Left lung (tissue), 10 donors: Measurements from ENCODE around the gene HDAC4. TPM values are rescaled to one million over a fixed set of nuclear protein-coding genes. Genes with fewer than 3 reads are reported as not detected.

ENCODE experiments used
- ATAC-seq: fragments of 200-7000 bp; cut with Tn5 transposase; one replicate; pipeline ENCODE4 v1.9.1; 2020; ENCODE audit warnings: moderate library complexity
- DNase-seq, 4 donors: peaks; one replicate each; pipeline ENCODE4 v3.0.0-alpha.2; 2013 to 2020
- H3K27ac ChIP-seq, 2 donors: fragments of 200-600 bp; sonication (generic) in 1 of 2; one replicate each; pipeline versions ENCODE4 v1.5.0 to v1.8.0; 2020 to 2021
- H3K27me3 ChIP-seq, 2 donors: fragments of 200-600 bp; sonication (generic) in 1 of 2; one replicate each; pipeline versions ENCODE4 v1.5.0 to v1.8.0; 2020 to 2021
- H3K36me3 ChIP-seq, 2 donors: fragments of 200-600 bp; sonication (generic) in 1 of 2; one replicate each; pipeline versions ENCODE4 v1.5.0 to v1.8.0; 2020 to 2021
- H3K4me1 ChIP-seq, 2 donors: fragments of 200-600 bp; one replicate each; pipeline ENCODE4 v1.8.0; 2021
- H3K4me3 ChIP-seq, 2 donors: fragments of 200-600 bp; sonication (generic) in 1 of 2; one replicate each; pipeline versions ENCODE4 v1.5.0 to v1.8.0; 2020 to 2021; ENCODE audit warnings: mild to moderate bottlenecking in 1 of 2
- H3K9me3 ChIP-seq, 2 donors: fragments of 200-600 bp; sonication (generic) in 1 of 2; one replicate each; pipeline versions ENCODE4 v1.5.0 to v1.8.0; 2020 to 2021
- CTCF ChIP-seq, 2 donors: fragments of 200-600 bp; sonication (generic) in 1 of 2; IDR thresholded peaks; one replicate each; pipeline versions ENCODE4 v1.5.0 to v1.8.0; 2021; ENCODE audit warnings: antibody characterized with exemption in 2 of 2
- intact Hi-C, 2 donors: fragments of 100-400 bp; cut with DNase I; formaldehyde crosslinking; loops; one replicate each; pipeline versions ENCODE4 v1.11.2 to v1.14.2; 2022
- polyA plus RNA-seq, 6 donors: library from polyadenylated mRNA; unstranded; fragments of 120-200 nt; gene quantifications; one replicate each; pipeline ENCODE4 v1.2.1, GENCODE V29; 2013; ENCODE audit not compliant: insufficient read length in 6 of 6
- total RNA-seq, 2 donors: library from RNA; stranded (reverse); fragmentation: NEBNext Ultra II Directional; extraction: Animal tissue kit (Norgen Biotek cat#: 25700); gene quantifications; one replicate each; pipeline ENCODE4 v1.2.1, GENCODE V29; 2021
- donor health status: DM: no; HTN: yes; CAD: no.
- donor health status: DM: no; HTN: no; CAD: no.

HDAC4 gene
- total and polyA plus RNA-seq, 8 donors, result 9.9 to 36.8 (median 12.8) TPM

GRCh38 chr2:239401067-239401880 lies 454 bp upstream of the HDAC4 start:
- DNase-seq (peak; percentile 99 to 100 (median 99)), ATAC-seq (peak; percentile 96)
- TF ChIP-seq CTCF (IDR thresholded peaks at IDR 0.05), result no peak
- H3K9me3 ChIP-seq, result no peaks in the 10 kb centered on the region
- peak overlapping the region; percentile 64 to 70 for H3K4me3 ChIP-seq
- no peaks in the 10 kb centered on the region for H3K36me3 ChIP-seq
- peak overlapping the region; percentile 98 to 99 for H3K27ac ChIP-seq
- intact Hi-C loops, result no loop called here
- H3K4me1 ChIP-seq, result peaks cover 17 to 38% of the 10 kb centered on the region in 2 donors
- H3K27me3 ChIP-seq, result no peaks in the 10 kb centered on the region

- H3K36me3 ChIP-seq, result no peaks in the 10 kb centered on the region
- peaks cover 17 to 38% of the 10 kb centered on the region in 2 donors for H3K4me1 ChIP-seq
- H3K4me3 ChIP-seq, result peak overlapping the region; percentile 34 to 64
- H3K9me3 ChIP-seq, result no peaks in the 10 kb centered on the region
- intact Hi-C loops, result no loop called here
- DNase-seq (peak in 3 of 4 donors; percentile 40 to 82 (median 62)), ATAC-seq (no peak)
- peak overlapping the region; percentile 17 to 50 for H3K27ac ChIP-seq
- H3K27me3 ChIP-seq, result no peaks in the 10 kb centered on the region
- TF ChIP-seq CTCF (IDR thresholded peaks at IDR 0.05), result no peak
Observed at GRCh38 chr2:239399921-239400595, 762 bp downstream of the HDAC4 start.

GRCh38 chr2:239399433-239399920 lies 1.3 kb downstream of the HDAC4 start:
- Histone ChIP-seq H3K36me3 (no peaks in the 10 kb centered on the region), H3K27me3 (no peaks in the 10 kb centered on the region), H3K4me1 (peaks cover 17 to 43% of the 10 kb centered on the region in 2 donors), H3K4me3 (peak overlapping the region; percentile 34 to 51), H3K27ac (peak overlapping the region; percentile 17 to 50), H3K9me3 (no peaks in the 10 kb centered on the region)
- ATAC-seq, result no peak
- peak in 1 of 4 donors; percentile 72 for DNase-seq
- intact Hi-C loops, result no loop called here
- TF ChIP-seq CTCF (IDR thresholded peaks at IDR 0.05), result no peak

- Histone ChIP-seq H3K36me3 (no peaks in the 10 kb centered on the region), H3K27ac (no peak overlapping the region), H3K4me1 (peaks cover 20 to 52% of the 10 kb centered on the region in 2 donors), H3K9me3 (no peaks in the 10 kb centered on the region), H3K4me3 (no peak overlapping the region), H3K27me3 (no peaks in the 10 kb centered on the region)
- ATAC-seq, result no peak
- no peak for TF ChIP-seq CTCF (IDR thresholded peaks at IDR 0.05)
- DNase-seq, result peak in 1 of 4 donors; percentile 65
- intact Hi-C loops, result no loop called here
Observed at GRCh38 chr2:239398521-239398921, 2.3 kb downstream of the HDAC4 start.

GRCh38 chr2:239397931-239398471 lies 2.8 kb downstream of the HDAC4 start:
- H3K4me1 ChIP-seq, result peaks cover 20 to 53% of the 10 kb centered on the region in 2 donors
- no peak overlapping the region for H3K27ac ChIP-seq
- ATAC-seq (no peak), DNase-seq (peak in 1 of 4 donors; percentile 56)
- H3K4me3 ChIP-seq, result no peak overlapping the region
- no peak for TF ChIP-seq CTCF (IDR thresholded peaks at IDR 0.05)
- no peaks in the 10 kb centered on the region for H3K9me3 ChIP-seq
- H3K27me3 ChIP-seq, result no peaks in the 10 kb centered on the region
- intact Hi-C loops, result no loop called here
- H3K36me3 ChIP-seq, result no peaks in the 10 kb centered on the region
